Neural crest cell (in vitro differentiated cells): ENCODE data around the gene ZNF143. TPM values are rescaled to one million over a fixed set of nuclear protein-coding genes. Genes with fewer than 3 reads are reported as not detected.
"Not testable (repeated sequence)": the region's sequence is repeated elsewhere in the genome, so short reads cannot be mapped to it uniquely, and the experiment has no call there.

Source experiments
- DNase-seq: peaks from one replicate; pipeline ENCODE4 v3.0.0; 2021; ENCODE audit warnings: low read depth, mixed read lengths, low spot score
- H3K27ac Mint-ChIP-seq: one replicate; pipeline ENCODE4 v1.8.0; 2021; ENCODE audit warnings: mild to moderate bottlenecking, mixed read lengths; ENCODE audit not compliant: unreplicated experiment
- H3K27me3 Mint-ChIP-seq: 2 replicates; pipeline ENCODE4 v1.8.0; 2021; ENCODE audit warnings: low read depth, mild to moderate bottlenecking, mixed read lengths
- H3K36me3 Mint-ChIP-seq: 2 replicates; pipeline ENCODE4 v1.8.0; 2021; ENCODE audit warnings: low read depth, mild to moderate bottlenecking, mixed read lengths
- H3K4me1 Mint-ChIP-seq: 2 replicates; pipeline ENCODE4 v1.8.0; 2021; ENCODE audit warnings: mixed read lengths
- H3K4me3 Mint-ChIP-seq: one replicate; pipeline ENCODE4 v1.8.0; 2021; ENCODE audit warnings: mild to moderate bottlenecking, mixed read lengths
- H3K9me3 Mint-ChIP-seq: 2 replicates; pipeline ENCODE4 v1.8.0; 2021; ENCODE audit warnings: mixed read lengths
- CTCF ChIP-seq: fragments of 200-600 bp; sonication (generic); conservative IDR thresholded peaks from 2 replicates; pipeline ENCODE4 v1.5.0; 2021; ENCODE audit warnings: antibody characterized with exemption, mild to moderate bottlenecking
- total RNA-seq: library from RNA; stranded (reverse); gene quantifications from 2 replicates; pipeline ENCODE4 v1.2.1, GENCODE V29; 2021

The ZNF143 gene
- total RNA-seq, 1 donor from 2014 or later: 39.1 TPM

GRCh38 chr11:9506489-9507276 lies 45.9 kb downstream of the ZNF143 start:
- no peak overlapping the region for H3K27ac Mint-ChIP-seq
- TF ChIP-seq CTCF: peak; percentile 96
- no peaks in the 10 kb centered on the region for H3K4me1 Mint-ChIP-seq
- H3K27me3 Mint-ChIP-seq: no peaks in the 10 kb centered on the region
- DNase-seq: peak; percentile 79
- H3K36me3 Mint-ChIP-seq: peaks cover 4% of the 10 kb centered on the region
- no peak overlapping the region for H3K4me3 Mint-ChIP-seq
- no peaks in the 10 kb centered on the region for H3K9me3 Mint-ChIP-seq

GRCh38 chr11:9507277-9507580 lies 46.4 kb downstream of the ZNF143 start:
- Mint-ChIP-seq H3K4me3 (no peak overlapping the region), H3K36me3 (peaks cover 3% of the 10 kb centered on the region), H3K27ac (no peak overlapping the region), H3K27me3 (no peaks in the 10 kb centered on the region), H3K9me3 (no peaks in the 10 kb centered on the region), H3K4me1 (no peaks in the 10 kb centered on the region)
- no peak for DNase-seq
- no peak for TF ChIP-seq CTCF

GRCh38 chr11:9509041-9509440 lies 48.2 kb downstream of the ZNF143 start:
- no peak for TF ChIP-seq CTCF
- Mint-ChIP-seq H3K9me3 (no peaks in the 10 kb centered on the region), H3K4me1 (no peaks in the 10 kb centered on the region), H3K4me3 (no peak overlapping the region), H3K36me3 (peaks cover 7% of the 10 kb centered on the region), H3K27me3 (no peaks in the 10 kb centered on the region), H3K27ac (no peak overlapping the region)
- no peak for DNase-seq

GRCh38 chr11:9512370-9513019 lies 51.7 kb downstream of the ZNF143 start:
- peaks cover 4% of the 10 kb centered on the region for H3K4me1 Mint-ChIP-seq
- no peak overlapping the region for H3K27ac Mint-ChIP-seq
- no peaks in the 10 kb centered on the region for H3K9me3 Mint-ChIP-seq
- H3K4me3 Mint-ChIP-seq: no peak overlapping the region
- H3K36me3 Mint-ChIP-seq: peaks cover 23% of the 10 kb centered on the region
- TF ChIP-seq CTCF: no peak
- no peak for DNase-seq
- no peaks in the 10 kb centered on the region for H3K27me3 Mint-ChIP-seq

GRCh38 chr11:9514576-9514975 lies 53.8 kb downstream of the ZNF143 start:
- H3K4me3 Mint-ChIP-seq, H3K27me3 Mint-ChIP-seq, DNase-seq, H3K4me1 Mint-ChIP-seq, H3K9me3 Mint-ChIP-seq, H3K27ac Mint-ChIP-seq: not testable (repeated sequence)
- H3K36me3 Mint-ChIP-seq: peaks cover 25% of the 10 kb centered on the region

GRCh38 chr11:9516113-9516512 lies 55.3 kb downstream of the ZNF143 start:
- peaks cover 28% of the 10 kb centered on the region for H3K36me3 Mint-ChIP-seq
- no peak overlapping the region for H3K27ac Mint-ChIP-seq
- no peaks in the 10 kb centered on the region for H3K27me3 Mint-ChIP-seq
- peaks cover 4% of the 10 kb centered on the region for H3K4me1 Mint-ChIP-seq
- H3K9me3 Mint-ChIP-seq: no peaks in the 10 kb centered on the region
- DNase-seq: no peak
- H3K4me3 Mint-ChIP-seq: no peak overlapping the region
- TF ChIP-seq CTCF: no peak
